GM12891 (cell line): ENCODE results near the gene TLE1.

Experiments
- POLR2A ChIP-seq: IDR thresholded peaks from 2 replicates; pipeline ENCODE4 v1.6.1; 2011; ENCODE audit warnings: low read depth, low read length, control low read depth
- POLR2AphosphoS5 ChIP-seq: IDR thresholded peaks from 2 replicates; pipeline ENCODE4 v1.6.1; 2011; ENCODE audit warnings: low read depth, low read length, control low read depth
- POU2F2 ChIP-seq: IDR thresholded peaks from 2 replicates; pipeline ENCODE4 v1.6.1; 2011; ENCODE audit warnings: low read depth, mild to moderate bottlenecking, control low read depth, low read length, moderate library complexity
- SPI1 ChIP-seq: IDR thresholded peaks from 2 replicates; pipeline ENCODE4 v1.6.1; 2011; ENCODE audit warnings: low read depth, low read length, control low read depth
- TAF1 ChIP-seq: IDR thresholded peaks from 2 replicates; pipeline ENCODE4 v1.6.1; 2011; ENCODE audit warnings: low read depth, low read length, control low read depth

DNA sequence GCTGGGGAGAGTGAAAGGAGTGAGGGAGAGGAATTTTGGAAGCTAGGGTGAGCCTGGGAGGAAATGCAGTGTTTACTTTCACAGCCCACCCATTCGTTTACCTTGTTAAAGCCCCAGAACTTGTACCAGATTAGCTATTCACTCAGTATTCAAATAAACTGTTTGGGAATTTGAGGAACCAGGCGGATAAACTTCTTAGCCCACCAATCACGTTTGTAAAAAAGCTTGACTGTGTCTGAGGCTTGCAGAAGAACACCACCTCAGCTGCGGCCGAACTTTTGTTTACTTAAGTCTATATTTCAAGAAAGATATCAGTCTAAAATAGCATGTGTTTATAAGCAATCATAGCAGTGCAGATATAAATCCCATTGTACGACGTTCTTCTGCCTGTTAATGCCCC lies 5.2 kb upstream of the TLE1 start:
- TF ChIP-seq POLR2A = no peak
- TF ChIP-seq POLR2AphosphoS5 = no peak
- no peak for TF ChIP-seq TAF1
- no peak for TF ChIP-seq SPI1
- TF ChIP-seq POU2F2 = no peak
